ENCODE results near the gene HSD17B11.
"Not testable (repeated sequence)": the region's sequence is repeated elsewhere in the genome, so short reads cannot be mapped to it uniquely, and the experiment has no call there.

HSD17B11 gene

GRCh38 chr4:87305562-87305961 lies 85.4 kb downstream of the HSD17B11 start:
- DNase-seq (ENCODE audit: low read depth in 2 of 2) = no peak

GRCh38 chr4:87304745-87305432 lies 86.1 kb downstream of the HSD17B11 start:
- no peak for DNase-seq (ENCODE audit: low read depth in 2 of 2)

- no peak for DNase-seq (ENCODE audit: low read depth in 2 of 2)
Measured at GRCh38 chr4:87299898-87300297, 91.1 kb downstream of the HSD17B11 start.

DNA sequence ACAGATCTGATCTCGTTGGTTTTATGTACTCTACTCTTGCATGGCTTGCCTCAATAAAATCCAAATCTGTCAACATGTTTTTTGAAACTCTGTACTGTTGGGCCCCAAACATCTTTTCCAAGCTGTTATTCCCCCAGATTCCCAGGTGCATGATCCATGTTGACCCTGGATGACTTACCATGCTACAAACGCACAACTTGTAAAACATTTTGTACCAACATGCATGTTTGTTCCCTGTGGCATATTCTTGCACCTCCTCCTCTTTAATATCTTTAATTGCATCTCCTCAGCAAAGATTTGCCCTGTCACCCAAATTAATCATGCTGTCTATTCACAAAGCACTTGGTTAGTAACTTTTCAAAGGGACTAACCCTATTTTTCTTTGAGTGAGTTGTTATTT lies 92.6 kb downstream of the HSD17B11 start:
- DNase-seq (ENCODE audit: low read depth in 2 of 2) = no peak

- DNase-seq (ENCODE audit: low read depth in 2 of 2) = not testable (repeated sequence)
Measured at GRCh38 chr4:87294911-87295310, 96.1 kb downstream of the HSD17B11 start.

- not testable (repeated sequence) for DNase-seq (ENCODE audit: low read depth in 2 of 2)
Measured at GRCh38 chr4:87293889-87294288, 97.1 kb downstream of the HSD17B11 start.

GRCh38 chr4:87286970-87287369 lies 104.0 kb downstream of the HSD17B11 start:
- DNase-seq (ENCODE audit: low read depth in 2 of 2) = no peak
